Activated CD4-positive, alpha-beta memory T cell treated with anti-CD3 and anti-CD28 coated beads for 36 hours (primary cell): ENCODE results near the gene SCN4B. TPM values are rescaled to one million over a fixed set of nuclear protein-coding genes. Genes with fewer than 3 reads are reported as not detected.

Experiments
- CTCF ChIA-PET: fragments of 350-600 bp; sonication (Branson Sonifier 250); formaldehyde crosslinking; loops from one replicate; lab custom pipeline; 2021; ENCODE audit warnings: antibody characterized with exemption, inconsistent platforms; lab: Charles Lee
- POLR2A ChIA-PET: fragments of 350-600 bp; sonication (Branson Sonifier 250); formaldehyde crosslinking; loops from one replicate; lab custom pipeline; 2021; ENCODE audit warnings: antibody characterized with exemption; lab: Charles Lee
- DNase-seq: peaks from one replicate; pipeline ENCODE4 v3.0.0-alpha.2; 2020
- H3K27ac Mint-ChIP-seq: one replicate; pipeline ENCODE4 v1.8.0; 2021; ENCODE audit warnings: mixed read lengths
- H3K27me3 Mint-ChIP-seq: one replicate; pipeline ENCODE4 v1.8.0; 2021; ENCODE audit warnings: mixed read lengths
- H3K36me3 Mint-ChIP-seq: one replicate; pipeline ENCODE4 v1.8.0; 2021; ENCODE audit warnings: mixed read lengths
- H3K4me1 Mint-ChIP-seq: one replicate; pipeline ENCODE4 v1.8.0; 2021; ENCODE audit warnings: low read depth, mixed read lengths
- H3K4me3 Mint-ChIP-seq: one replicate; pipeline ENCODE4 v1.8.0; 2021; ENCODE audit warnings: mild to moderate bottlenecking, mixed read lengths
- H3K9me3 Mint-ChIP-seq: one replicate; pipeline ENCODE4 v1.8.0; 2021; ENCODE audit warnings: mixed read lengths
- intact Hi-C: fragments of 100-400 bp; cut with micrococcal nuclease; formaldehyde crosslinking; loops from one replicate; pipeline ENCODE4 v1.15.1; 2023
- total RNA-seq, 2 experiments: library from RNA; stranded (reverse); gene quantifications; one replicate each; pipeline ENCODE4 v1.2.3, GENCODE V29; 2021

The SCN4B gene
- total RNA-seq, 2 experiments from 2014 or later, result 0.22 to 0.36 TPM

DNA sequence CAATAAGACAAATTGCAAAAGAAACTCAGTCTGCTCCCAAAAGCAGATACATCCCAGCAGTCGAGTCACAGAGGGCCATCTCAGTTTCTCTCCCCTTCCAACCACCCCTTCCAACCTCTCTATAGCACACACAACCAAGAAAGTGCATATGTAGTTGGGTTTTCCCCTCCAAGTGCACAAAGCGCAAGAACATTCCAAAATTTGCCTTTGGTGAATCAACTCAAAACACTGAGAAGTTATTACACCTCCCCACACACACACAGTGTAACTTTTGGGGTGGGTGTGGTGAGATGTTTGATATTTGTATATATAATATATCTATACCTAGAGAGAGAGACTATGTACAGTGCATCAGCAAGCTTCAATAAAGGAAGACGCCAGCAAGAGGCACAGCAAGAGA lies 10.2 kb upstream of the SCN4B start:
- intact Hi-C loops, result no loop called here
- POLR2A ChIA-PET, result no interaction called here
- H3K27ac Mint-ChIP-seq, result no peak overlapping the region

DNA sequence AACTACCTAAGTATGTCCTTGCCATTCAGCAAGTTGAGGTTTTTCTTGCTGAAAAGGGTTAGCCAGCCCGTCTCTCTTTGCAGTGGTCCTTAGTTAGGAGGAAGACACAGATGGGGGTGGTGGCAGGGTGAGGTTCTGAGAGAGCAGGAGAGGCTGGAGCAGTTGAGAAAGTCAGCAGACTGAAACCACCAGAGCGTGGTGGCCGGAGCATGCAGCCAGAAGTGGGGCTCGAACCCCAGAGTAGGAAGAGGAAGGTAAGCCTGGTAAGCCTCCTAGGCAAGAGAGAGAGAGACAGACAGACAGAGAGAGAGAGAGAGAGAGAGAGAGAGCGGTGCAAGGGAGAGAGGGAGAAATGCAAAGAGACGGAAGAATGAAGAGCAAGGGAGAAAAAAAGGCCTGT lies 9.2 kb upstream of the SCN4B start:
- H3K4me3 Mint-ChIP-seq, result no peak overlapping the region
- intact Hi-C loops, result no loop called here
- H3K27me3 Mint-ChIP-seq, result peaks cover 37% of the 10 kb centered on the region
- no peaks in the 10 kb centered on the region for H3K9me3 Mint-ChIP-seq
- no peaks in the 10 kb centered on the region for H3K36me3 Mint-ChIP-seq
- DNase-seq, result no peak
- ChIA-PET POLR2A (no interaction called here), CTCF (no interaction called here)
- no peak overlapping the region for H3K27ac Mint-ChIP-seq
- peaks cover 4% of the 10 kb centered on the region for H3K4me1 Mint-ChIP-seq

More for the DNA sequence above, 10.2 kb upstream of the SCN4B start:
- H3K9me3 Mint-ChIP-seq, result no peaks in the 10 kb centered on the region
- no peaks in the 10 kb centered on the region for H3K36me3 Mint-ChIP-seq
- H3K27me3 Mint-ChIP-seq, result peaks cover 26% of the 10 kb centered on the region
- H3K4me3 Mint-ChIP-seq, result no peak overlapping the region
- DNase-seq, result no peak
- CTCF ChIA-PET, result interaction anchor here (1.3 kb wide), 1 partner anchor 9 kb away, joined by 5 read pairs; no protein-coding TSS in a partner anchor
- H3K4me1 Mint-ChIP-seq, result no peaks in the 10 kb centered on the region

DNA sequence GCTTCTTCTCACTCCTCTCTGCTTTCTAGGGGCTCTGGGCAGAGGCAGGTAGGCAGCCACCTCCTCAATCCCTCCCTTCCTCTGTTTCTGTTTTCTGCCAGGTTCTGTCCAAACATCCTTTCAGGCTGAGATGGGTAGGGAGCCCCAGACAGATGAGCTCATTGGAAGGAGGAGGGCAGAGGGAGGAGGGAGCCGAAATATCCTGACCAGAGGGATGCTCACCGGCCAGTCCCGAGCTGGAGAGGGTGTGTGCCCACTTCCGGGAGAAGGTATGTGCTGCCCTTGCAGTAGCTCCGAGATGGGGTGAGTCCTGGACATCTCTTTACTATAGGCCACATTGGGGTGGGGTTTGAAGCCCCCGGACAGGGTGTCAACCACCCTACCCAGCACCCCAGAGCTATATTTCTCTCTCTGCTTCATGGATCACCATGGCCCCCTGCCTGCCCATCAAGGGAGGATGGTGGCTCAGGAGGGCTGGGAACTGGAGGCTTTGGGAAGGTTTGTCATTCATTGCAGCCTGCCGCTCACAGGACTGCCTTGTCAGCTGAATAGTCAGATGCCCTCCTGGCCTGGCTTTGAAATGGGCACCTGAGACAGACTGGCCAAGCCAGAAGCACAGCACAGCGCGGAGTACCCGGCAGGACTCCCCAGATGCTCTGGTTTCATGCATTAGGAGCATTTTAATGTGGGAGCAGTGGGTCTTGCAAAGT lies 4.7 kb upstream of the SCN4B start:
- peaks cover 61% of the 10 kb centered on the region for H3K27me3 Mint-ChIP-seq
- ChIA-PET POLR2A (interaction anchor here (0.5 kb wide), 1 partner anchor 107 kb away, joined by 4 read pairs; no protein-coding TSS in a partner anchor), CTCF (interaction anchor here (1.5 to 6.7 kb wide), 3 partner anchors 10 to 14 kb away, joined by 3 to 70 read pairs (median 8); no protein-coding TSS in a partner anchor)
- H3K36me3 Mint-ChIP-seq, result no peaks in the 10 kb centered on the region
- H3K9me3 Mint-ChIP-seq, result no peaks in the 10 kb centered on the region
- DNase-seq, result no peak
- H3K27ac Mint-ChIP-seq, result no peak overlapping the region
- peaks cover 13% of the 10 kb centered on the region for H3K4me1 Mint-ChIP-seq
- intact Hi-C loops, result no loop called here
- no peak overlapping the region for H3K4me3 Mint-ChIP-seq

DNA sequence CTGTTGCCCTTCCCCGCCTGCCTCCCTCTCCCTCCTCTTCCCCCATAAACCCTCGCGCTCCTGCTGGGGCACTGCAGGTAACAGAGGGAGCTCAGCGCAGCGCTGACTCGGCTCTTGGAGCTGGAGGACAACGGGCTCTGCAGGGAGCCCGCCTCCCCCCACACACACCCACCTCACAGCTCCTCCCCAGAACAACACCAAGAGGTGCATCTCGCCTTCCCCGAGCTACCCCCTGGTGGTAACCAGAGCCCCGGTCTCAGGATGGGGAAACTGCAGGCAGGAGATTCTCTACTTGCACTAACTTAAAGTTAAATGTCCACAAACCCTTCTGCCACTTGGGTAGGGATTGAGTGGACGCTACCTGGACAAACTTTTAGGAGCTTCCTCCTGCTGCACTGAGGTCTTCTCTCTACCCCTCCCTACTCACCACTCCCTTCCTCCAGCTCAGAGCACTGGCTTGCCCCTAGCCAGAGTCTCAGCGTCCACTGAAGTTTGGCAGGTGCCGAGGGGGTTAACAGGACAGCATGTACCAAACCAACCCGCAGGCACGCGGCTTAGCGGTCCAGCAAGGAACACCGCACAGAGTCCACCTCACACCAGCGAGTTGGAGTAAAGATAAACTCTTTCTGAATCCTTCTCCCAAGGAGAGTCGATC lies 4.0 kb upstream of the SCN4B start:
- ChIA-PET CTCF (interaction anchor here (1.1 to 6.7 kb wide), 5 partner anchors 10 to 349 kb away, joined by 3 to 70 read pairs (median 5); no protein-coding TSS in a partner anchor), POLR2A (interaction anchor here (0.5 kb wide), 1 partner anchor 106 kb away, joined by 4 read pairs; no protein-coding TSS in a partner anchor)
- Mint-ChIP-seq H3K27ac (no peak overlapping the region), H3K9me3 (no peaks in the 10 kb centered on the region), H3K27me3 (peaks cover 60% of the 10 kb centered on the region), H3K4me1 (peaks cover 13% of the 10 kb centered on the region), H3K4me3 (no peak overlapping the region), H3K36me3 (no peaks in the 10 kb centered on the region)
- peak; percentile 34 for DNase-seq
- intact Hi-C loops, result no loop called here

DNA sequence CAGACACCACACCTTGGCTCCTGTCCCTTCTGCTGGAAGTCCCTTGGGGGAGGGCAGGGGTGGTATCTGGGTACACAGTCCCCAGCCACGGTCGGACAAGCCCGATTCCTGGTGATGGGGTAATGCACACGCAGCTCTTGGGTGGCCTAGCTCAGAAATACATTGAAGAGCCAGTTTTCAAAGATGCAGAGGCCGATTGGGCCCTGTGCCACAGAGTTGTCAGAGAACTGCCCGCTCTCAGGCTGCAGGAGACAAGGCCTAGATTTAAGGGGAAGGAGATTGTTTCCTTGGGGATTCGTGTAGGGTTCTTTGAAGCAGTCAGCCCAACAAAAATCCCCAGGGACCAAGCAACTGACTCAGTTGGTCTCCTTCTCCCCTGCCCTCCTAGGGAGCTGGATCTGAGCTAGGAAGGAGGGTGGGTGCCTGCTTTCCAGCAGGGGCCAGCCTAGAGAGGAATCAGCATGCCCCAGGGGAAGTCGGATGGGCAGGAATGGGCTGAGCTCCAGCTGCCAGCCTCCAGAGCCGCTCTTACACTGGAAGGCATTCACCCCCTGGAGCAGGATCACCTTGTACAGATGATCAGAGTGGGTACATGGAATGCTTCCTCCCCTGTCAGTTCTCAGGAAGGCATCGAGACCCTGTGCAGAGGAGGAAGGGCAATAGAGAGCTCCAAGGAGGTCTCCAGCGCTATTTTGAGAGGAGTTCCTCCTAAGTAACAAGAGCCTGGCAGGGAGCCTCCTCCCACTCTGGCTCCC lies 3.3 kb upstream of the SCN4B start:
- H3K4me3 Mint-ChIP-seq, result no peak overlapping the region
- H3K9me3 Mint-ChIP-seq, result no peaks in the 10 kb centered on the region
- intact Hi-C loops, result no loop called here
- CTCF ChIA-PET, result interaction anchor here (0.9 to 6.7 kb wide), 6 partner anchors 10 to 348 kb away, joined by 3 to 70 read pairs (median 4); no protein-coding TSS in a partner anchor
- H3K27me3 Mint-ChIP-seq, result peaks cover 66% of the 10 kb centered on the region
- H3K4me1 Mint-ChIP-seq, result peaks cover 13% of the 10 kb centered on the region
- POLR2A ChIA-PET, result no interaction called here
- H3K27ac Mint-ChIP-seq, result no peak overlapping the region
- no peaks in the 10 kb centered on the region for H3K36me3 Mint-ChIP-seq
- DNase-seq, result no peak

DNA sequence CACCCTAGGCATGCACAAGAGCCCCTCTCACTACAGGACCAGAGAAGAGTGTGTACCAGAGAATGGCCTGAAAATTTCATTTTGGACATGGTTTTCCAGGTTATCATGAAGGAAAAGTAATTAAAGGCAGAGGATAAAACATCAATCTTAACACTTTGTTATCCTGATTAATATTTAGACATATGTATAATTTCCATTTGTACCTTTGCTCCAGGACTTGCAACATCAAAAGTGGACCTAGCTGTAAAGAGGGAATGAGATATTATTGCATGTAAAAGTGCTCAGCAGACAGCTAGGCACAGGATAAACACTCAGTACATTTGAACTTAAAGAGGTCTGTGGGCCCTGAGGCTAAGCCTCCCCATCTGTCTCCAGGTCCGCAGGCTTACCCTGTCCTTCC lies 2.0 kb upstream of the SCN4B start:
- Mint-ChIP-seq H3K36me3 (no peaks in the 10 kb centered on the region), H3K9me3 (no peaks in the 10 kb centered on the region), H3K27me3 (peaks cover 67% of the 10 kb centered on the region), H3K27ac (no peak overlapping the region), H3K4me1 (peaks cover 13% of the 10 kb centered on the region), H3K4me3 (no peak overlapping the region)
- POLR2A ChIA-PET, result no interaction called here
- CTCF ChIA-PET, result interaction anchor here (0.9 to 6.7 kb wide), 3 partner anchors 17 to 141 kb away, joined by 3 to 70 read pairs (median 5); no protein-coding TSS in a partner anchor
- no peak for DNase-seq
- intact Hi-C loops, result no loop called here

DNA sequence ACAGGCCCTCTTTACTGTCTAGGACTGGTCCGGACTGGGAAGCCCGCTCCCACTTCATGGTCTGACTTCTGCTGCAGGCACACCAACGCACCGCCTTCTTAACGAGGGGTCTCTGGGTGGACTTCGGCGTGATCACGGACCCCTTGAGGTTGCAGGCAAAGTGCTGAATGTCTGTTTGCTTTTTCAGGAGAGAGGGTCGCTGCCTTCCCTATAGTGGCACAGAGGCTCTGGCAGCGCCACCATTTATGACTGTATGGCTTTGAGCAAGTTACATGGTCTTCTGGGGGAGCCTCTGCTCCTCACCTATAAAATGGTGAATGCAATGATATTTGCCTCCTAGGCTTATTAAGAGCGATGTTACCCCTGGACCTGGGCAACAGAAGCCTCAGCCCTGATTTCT lies 1.4 kb upstream of the SCN4B start:
- no peak for DNase-seq
- Mint-ChIP-seq H3K27ac (no peak overlapping the region), H3K27me3 (peaks cover 61% of the 10 kb centered on the region), H3K4me1 (peaks cover 13% of the 10 kb centered on the region), H3K9me3 (no peaks in the 10 kb centered on the region), H3K36me3 (no peaks in the 10 kb centered on the region), H3K4me3 (peak overlapping the region; percentile 30)
- ChIA-PET POLR2A (no interaction called here), CTCF (interaction anchor here (2.3 kb wide), 1 partner anchor 18 kb away, joined by 9 read pairs; no protein-coding TSS in a partner anchor)
- intact Hi-C loops, result no loop called here

DNA sequence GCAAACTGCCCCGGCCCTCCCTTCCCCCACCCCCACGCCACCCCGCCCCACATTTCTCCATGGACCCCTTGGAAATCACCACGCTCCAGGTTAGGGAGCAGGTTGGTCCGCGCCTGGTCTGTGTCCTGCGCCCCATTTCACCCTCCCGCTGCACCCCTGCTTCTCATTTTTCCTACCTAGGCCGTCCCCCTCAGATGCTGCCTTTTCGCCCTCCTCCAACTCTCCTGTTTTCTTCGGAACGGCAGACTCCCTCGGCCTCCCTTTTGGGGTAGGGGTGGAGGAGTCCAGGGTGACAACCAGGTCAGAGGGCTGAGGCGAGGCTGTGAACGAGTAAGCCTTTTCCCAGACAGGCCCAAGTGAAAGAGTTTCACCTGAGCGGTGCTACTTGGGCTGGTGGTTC lies 893 bp upstream of the SCN4B start:
- intact Hi-C loops, result no loop called here
- POLR2A ChIA-PET, result no interaction called here
- CTCF ChIA-PET, result interaction anchor here (1.6 to 2.3 kb wide), 2 partner anchors 10 to 18 kb away, joined by 3 to 9 read pairs; no protein-coding TSS in a partner anchor

DNA sequence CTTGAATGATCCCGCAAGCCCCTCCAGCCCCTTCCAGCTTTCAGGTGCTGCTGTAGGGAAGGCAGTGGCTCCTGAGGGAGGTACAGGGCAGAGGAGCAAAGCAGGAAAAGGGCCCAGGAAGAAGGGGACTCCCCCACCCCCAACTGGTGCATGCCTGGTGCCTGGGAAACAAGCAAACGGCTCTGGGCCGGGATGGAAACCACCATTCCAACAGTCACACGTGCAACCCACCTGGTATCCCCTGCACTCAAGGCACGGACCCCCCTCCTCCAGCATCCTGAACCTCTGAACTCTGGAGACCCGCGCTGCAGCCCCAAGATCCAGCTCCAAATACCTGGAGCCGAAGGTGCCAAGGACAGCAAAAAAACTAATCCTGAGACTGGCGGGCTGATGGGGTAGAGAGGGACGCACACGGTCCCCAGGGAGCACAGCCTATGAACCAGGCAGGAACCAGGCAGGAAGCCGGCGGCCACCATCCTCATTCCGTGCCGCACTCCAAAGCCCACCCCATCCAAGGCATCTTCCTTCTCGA lies 537 bp downstream of the SCN4B start:
- intact Hi-C loops, result no loop called here
- CTCF ChIA-PET, result interaction anchor here (0.8 to 2.3 kb wide), 4 partner anchors 8 to 139 kb away, joined by 3 to 9 read pairs (median 3); no protein-coding TSS in a partner anchor
- Mint-ChIP-seq H3K36me3 (no peaks in the 10 kb centered on the region), H3K27me3 (peaks cover 49% of the 10 kb centered on the region), H3K4me1 (peaks cover 13% of the 10 kb centered on the region), H3K4me3 (peak overlapping the region; percentile 34), H3K9me3 (no peaks in the 10 kb centered on the region), H3K27ac (no peak overlapping the region)
- no peak for DNase-seq
- POLR2A ChIA-PET, result interaction anchor here (0.6 kb wide), 1 partner anchor 1324 kb away, joined by 3 read pairs; no protein-coding TSS in a partner anchor

More for the DNA sequence above, 893 bp upstream of the SCN4B start:
- Mint-ChIP-seq H3K4me3 (peak overlapping the region; percentile 30), H3K9me3 (no peaks in the 10 kb centered on the region), H3K27ac (no peak overlapping the region), H3K4me1 (peaks cover 13% of the 10 kb centered on the region), H3K27me3 (peaks cover 61% of the 10 kb centered on the region), H3K36me3 (no peaks in the 10 kb centered on the region)
- no peak for DNase-seq

DNA sequence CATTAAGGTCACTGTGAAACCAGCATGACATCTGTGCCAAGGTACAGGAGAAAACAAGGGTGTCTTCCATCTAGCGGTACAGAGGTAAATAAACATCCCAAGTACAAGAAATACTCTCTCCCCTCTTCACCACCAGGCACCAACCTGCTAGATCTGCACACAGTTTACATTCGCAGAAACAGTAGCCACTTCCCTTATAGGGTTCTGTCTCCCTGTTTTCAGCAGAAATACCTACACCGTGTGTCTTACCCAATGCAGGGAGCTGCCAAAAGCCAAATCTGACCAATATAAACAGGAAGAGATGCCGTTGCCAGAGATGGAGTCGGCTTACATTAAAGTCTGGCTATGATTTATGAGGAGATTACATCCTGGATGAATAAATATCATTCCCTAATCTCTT lies 1.2 kb downstream of the SCN4B start:
- intact Hi-C loops, result no loop called here
- Mint-ChIP-seq H3K4me3 (no peak overlapping the region), H3K36me3 (no peaks in the 10 kb centered on the region), H3K27ac (no peak overlapping the region), H3K4me1 (peaks cover 8% of the 10 kb centered on the region), H3K9me3 (no peaks in the 10 kb centered on the region), H3K27me3 (peaks cover 44% of the 10 kb centered on the region)
- ChIA-PET CTCF (interaction anchor here (2.3 kb wide), 1 partner anchor 20 kb away, joined by 9 read pairs; no protein-coding TSS in a partner anchor), POLR2A (no interaction called here)
- no peak for DNase-seq

DNA sequence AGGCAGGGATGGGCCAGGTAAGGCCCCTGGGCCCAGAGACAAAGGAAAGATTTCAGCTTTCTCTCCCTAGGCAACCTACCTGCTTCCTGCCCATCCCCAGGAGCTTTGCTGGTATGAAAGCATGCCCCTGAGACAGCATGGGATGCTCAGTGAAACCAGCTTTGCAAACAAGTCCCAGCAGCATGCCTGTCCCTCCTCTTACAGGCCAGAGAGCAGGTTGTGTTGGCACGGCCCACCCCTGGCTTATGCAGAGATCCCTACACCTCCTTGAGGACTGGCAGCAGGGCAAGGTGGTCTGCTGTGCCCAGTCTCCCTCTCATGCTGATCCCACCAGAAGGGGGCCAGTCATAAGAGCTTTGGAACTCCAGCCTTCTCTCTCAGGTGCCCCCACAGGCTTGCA lies 3.1 kb downstream of the SCN4B start:
- no peak overlapping the region for H3K27ac Mint-ChIP-seq
- DNase-seq, result no peak
- H3K4me1 Mint-ChIP-seq, result peaks cover 10% of the 10 kb centered on the region
- no peaks in the 10 kb centered on the region for H3K9me3 Mint-ChIP-seq
- POLR2A ChIA-PET, result no interaction called here
- intact Hi-C loops, result loop anchor here (5.0 kb wide), 3 partner anchors 38 to 338 kb away; partner anchors contain the start of genes CD3D and CD3G
- no peaks in the 10 kb centered on the region for H3K36me3 Mint-ChIP-seq
- peaks cover 37% of the 10 kb centered on the region for H3K27me3 Mint-ChIP-seq
- CTCF ChIA-PET, result interaction anchor here (1.7 kb wide), 1 partner anchor 23 kb away, joined by 7 read pairs; no protein-coding TSS in a partner anchor
- H3K4me3 Mint-ChIP-seq, result no peak overlapping the region
